HepG2 (cell line): ENCODE data around the gene SERPINA3. TPM values are rescaled to one million over a fixed set of nuclear protein-coding genes. Genes with fewer than 3 reads are reported as not detected.

ENCODE experiments used
- CREB1 ChIP-seq, 2 experiments: fragments of 450-650 bp in 1 of 2; IDR thresholded peaks; 2 replicates each; pipeline ENCODE4 v1.6.1; 2016 to 2017; ENCODE audit warnings: control low read depth in 1 of 2, mild to moderate bottlenecking in 1 of 2, missing compliant biosample characterization in 1 of 2, missing genetic modification characterization in 1 of 2
- DPF2 ChIP-seq: sonication (generic); formaldehyde crosslinking; IDR thresholded peaks from 2 replicates; pipeline ENCODE4 v1.4.0; 2020; ENCODE audit warnings: mild to moderate bottlenecking, low read depth, missing genetic modification reagents, borderline replicate concordance
- FIP1L1 ChIP-seq: fragments of 200-400 bp; formaldehyde crosslinking; IDR thresholded peaks from 2 replicates; pipeline ENCODE4 v1.6.1; 2018; ENCODE audit warnings: low read depth, mild to moderate bottlenecking, low read length, moderate library complexity, borderline replicate concordance; ENCODE audit not compliant: insufficient read depth
- GPN1 ChIP-seq: sonication (generic); formaldehyde crosslinking; IDR thresholded peaks from 2 replicates; pipeline ENCODE4 v1.5.1; 2020; ENCODE audit warnings: missing genetic modification reagents, borderline replicate concordance
- HOXA5 ChIP-seq: sonication (generic); formaldehyde crosslinking; IDR thresholded peaks from 2 replicates; pipeline ENCODE4 v1.4.0; 2020; ENCODE audit warnings: missing genetic modification reagents
- IKZF1 ChIP-seq: fragments of 450-650 bp; IDR thresholded peaks from 2 replicates; pipeline ENCODE4 v1.7.1; 2016
- KLF13 ChIP-seq: sonication (generic); formaldehyde crosslinking; IDR thresholded peaks from 2 replicates; pipeline ENCODE4 v1.4.0; 2020; ENCODE audit warnings: mild to moderate bottlenecking, missing genetic modification reagents
- NPAS2 ChIP-seq: sonication (generic); formaldehyde crosslinking; IDR thresholded peaks from 2 replicates; pipeline ENCODE4 v1.8.0; 2022; ENCODE audit warnings: mild to moderate bottlenecking, missing genetic modification reagents, borderline replicate concordance
- ONECUT2 ChIP-seq: sonication (generic); formaldehyde crosslinking; IDR thresholded peaks from 2 replicates; pipeline ENCODE4 v1.4.0; 2020; ENCODE audit warnings: missing genetic modification reagents
- RARA ChIP-seq: IDR thresholded peaks from 2 replicates; pipeline ENCODE4 v1.6.1; 2016; ENCODE audit warnings: missing genetic modification reagents, missing compliant biosample characterization
- REXO4 ChIP-seq: sonication (generic); formaldehyde crosslinking; IDR thresholded peaks from 2 replicates; pipeline ENCODE4 v1.8.0; 2022; ENCODE audit warnings: missing genetic modification reagents, mild to moderate bottlenecking, borderline replicate concordance
- SALL1 ChIP-seq: sonication (generic); formaldehyde crosslinking; IDR thresholded peaks from 2 replicates; pipeline ENCODE4 v1.8.0; 2022; ENCODE audit warnings: mild to moderate bottlenecking, missing genetic modification reagents
- SATB2 ChIP-seq: sonication (generic); formaldehyde crosslinking; IDR thresholded peaks from 2 replicates; pipeline ENCODE4 v1.5.0; 2020; ENCODE audit warnings: missing genetic modification reagents
- SMARCC2 ChIP-seq: fragments of 450-650 bp; IDR thresholded peaks from 2 replicates; pipeline ENCODE4 v1.6.1; 2017; ENCODE audit warnings: antibody characterized with exemption, mild to moderate bottlenecking
- SRSF9 ChIP-seq: fragments of 200-400 bp; formaldehyde crosslinking; IDR thresholded peaks from 2 replicates; pipeline ENCODE4 v1.6.1; 2018; ENCODE audit warnings: borderline replicate concordance, mild to moderate bottlenecking, low read depth, low read length; ENCODE audit not compliant: insufficient read depth, poor library complexity, severe bottlenecking
- TBP ChIP-seq: sonication (generic); formaldehyde crosslinking; IDR thresholded peaks from 2 replicates; pipeline ENCODE4 v1.5.0; 2020; ENCODE audit warnings: missing genetic modification reagents
- TRIM24 ChIP-seq: sonication (generic); formaldehyde crosslinking; IDR thresholded peaks from 2 replicates; pipeline ENCODE4 v1.8.0; 2022; ENCODE audit warnings: mild to moderate bottlenecking, missing genetic modification reagents
- ZBTB42 ChIP-seq: sonication (generic); formaldehyde crosslinking; IDR thresholded peaks from 2 replicates; pipeline ENCODE4 v1.5.0; 2020; ENCODE audit warnings: mild to moderate bottlenecking, missing genetic modification reagents
- ZNF18 ChIP-seq: sonication (generic); formaldehyde crosslinking; IDR thresholded peaks from 2 replicates; pipeline ENCODE4 v1.8.0; 2022; ENCODE audit warnings: mild to moderate bottlenecking, missing genetic modification reagents; ENCODE audit not compliant: insufficient replicate concordance
- ZNF296 ChIP-seq: sonication (generic); formaldehyde crosslinking; conservative IDR thresholded peaks from 2 replicates; pipeline ENCODE4 v1.5.0; 2020; ENCODE audit warnings: mild to moderate bottlenecking, missing genetic modification reagents
- ZNF343 ChIP-seq: sonication (generic); formaldehyde crosslinking; IDR thresholded peaks from 2 replicates; pipeline ENCODE4 v1.4.0; 2020; ENCODE audit warnings: mild to moderate bottlenecking, missing genetic modification reagents
- ZNF598 ChIP-seq: sonication (generic); formaldehyde crosslinking; IDR thresholded peaks from 2 replicates; pipeline ENCODE4 v1.5.1; 2020; ENCODE audit warnings: mild to moderate bottlenecking, missing genetic modification reagents, borderline replicate concordance
- ZNF616 ChIP-seq: sonication (generic); formaldehyde crosslinking; IDR thresholded peaks from 2 replicates; pipeline ENCODE4 v1.5.0; 2020; ENCODE audit warnings: low read depth, mild to moderate bottlenecking, missing genetic modification reagents
- ZNF644 ChIP-seq: IDR thresholded peaks from 2 replicates; pipeline ENCODE4 v1.6.1; 2016; ENCODE audit warnings: low read depth
- polyA plus RNA-seq, 8 experiments: library from polyadenylated mRNA; depleted of rRNA in 3 of 8; stranded (reverse) in 7 of 8; unstranded in 1 of 8; fragments of >200 nt; fragmentation: Illumina TruSeq in 4 of 8; extraction: Trizol in 4 of 8; gene quantifications; 2 replicates each; pipeline versions ENCODE4 v1.2.1 to v1.2.3, GENCODE V29; 2011 to 2016; ENCODE audit warnings: low read depth in 4 of 8, missing spikeins in 1 of 8, mixed read lengths in 1 of 8; ENCODE audit not compliant: insufficient read depth in 1 of 8
- total RNA-seq, 5 experiments: library from RNA; depleted of rRNA; stranded (reverse); fragments of >200 nt; fragmentation: Illumina TruSeq; extraction: Trizol; gene quantifications; 2 replicates each; pipeline ENCODE4 v1.2.3, GENCODE V29; 2016; ENCODE audit warnings: low read depth in 1 of 5
- TF ChIP-seq, protein P1 (sequence below): IDR thresholded peaks from 2 replicates; pipeline ENCODE4 v1.6.1; 2016; ENCODE audit warnings: missing compliant biosample characterization, missing genetic modification reagents, borderline replicate concordance

The SERPINA3 gene
- total and polyA plus RNA-seq, 2 of the 13 experiments (the other 11 are each of a cell fraction or from before 2014, with no cell fraction given) = 825 to 2,200 TPM

DNA sequence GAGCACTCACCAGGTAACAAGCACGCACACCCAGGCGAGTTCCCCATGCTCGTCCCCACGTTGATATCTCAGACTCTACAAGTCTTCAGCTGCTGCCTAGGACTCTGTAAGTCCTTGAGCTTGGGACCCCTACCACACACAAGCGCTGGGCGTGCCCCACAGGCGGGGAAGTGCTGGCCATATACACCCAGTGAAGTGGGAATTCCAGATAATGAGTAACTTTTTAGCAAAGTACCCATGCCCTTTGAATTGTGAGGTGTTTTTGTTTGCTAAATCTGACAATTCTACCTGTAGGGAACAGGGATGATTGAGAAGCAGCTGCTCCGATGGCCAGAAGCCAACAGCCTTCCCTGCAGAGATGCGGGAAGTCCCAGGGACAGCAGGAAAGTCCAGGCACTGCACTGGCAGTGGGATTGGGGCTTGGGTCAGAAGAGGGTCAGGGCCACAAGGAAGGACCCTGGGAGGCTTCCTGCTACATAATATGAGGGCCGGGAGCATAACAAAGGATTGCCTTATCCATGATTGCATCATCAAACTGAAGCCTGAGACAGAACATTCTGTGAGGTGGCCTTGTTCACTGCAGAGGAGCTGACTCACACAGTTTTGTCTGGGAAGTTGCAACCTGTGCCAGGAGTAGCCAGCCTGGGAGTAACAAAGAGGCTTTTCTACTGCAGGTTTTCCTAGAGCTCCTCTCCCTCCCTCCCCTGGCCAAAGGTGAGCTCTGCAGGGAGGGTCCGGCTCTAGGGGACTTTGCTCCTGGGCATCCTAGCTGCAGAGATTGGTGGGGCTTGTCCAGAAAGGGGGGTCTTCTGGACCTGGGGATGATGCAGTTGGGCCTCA lies 13.2 kb upstream of the SERPINA3 start (continued):
- TF ChIP-seq ZNF18 (CRISPR knock-in tag) = no peak
- no peak for TF ChIP-seq GPN1 (CRISPR knock-in tag)
- TF ChIP-seq IKZF1 = no peak
- no peak for TF ChIP-seq ZNF296 (CRISPR knock-in tag)
- no peak for TF ChIP-seq SMARCC2
- peak; percentile 100 for TF ChIP-seq RARA (CRISPR knock-in tag)
- TF ChIP-seq DPF2 (CRISPR knock-in tag) = 0 out of 2 replicates have a peak, but pooled peaks have one; percentile 2
- TF ChIP-seq KLF13 (CRISPR knock-in tag) = no peak
- peak; percentile 68 for TF ChIP-seq ZNF598
- TF ChIP-seq, protein P1, sequence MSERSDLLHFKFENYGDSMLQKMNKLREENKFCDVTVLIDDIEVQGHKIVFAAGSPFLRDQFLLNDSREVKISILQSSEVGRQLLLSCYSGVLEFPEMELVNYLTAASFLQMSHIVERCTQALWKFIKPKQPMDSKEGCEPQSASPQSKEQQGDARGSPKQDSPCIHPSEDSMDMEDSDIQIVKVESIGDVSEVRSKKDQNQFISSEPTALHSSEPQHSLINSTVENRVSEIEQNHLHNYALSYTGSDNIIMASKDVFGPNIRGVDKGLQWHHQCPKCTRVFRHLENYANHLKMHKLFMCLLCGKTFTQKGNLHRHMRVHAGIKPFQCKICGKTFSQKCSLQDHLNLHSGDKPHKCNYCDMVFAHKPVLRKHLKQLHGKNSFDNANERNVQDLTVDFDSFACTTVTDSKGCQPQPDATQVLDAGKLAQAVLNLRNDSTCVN (CRISPR knock-in tag) = no peak; the same call in 1 of the 2 replicates
- no peak for TF ChIP-seq REXO4
- peak; percentile 80; the same call in 1 of the 2 replicates for TF ChIP-seq SATB2
- TF ChIP-seq ZNF616 (CRISPR knock-in tag) = no peak; the same call in 1 of the 2 replicates
- peak; percentile 69; the same call in 1 of the 2 replicates for TF ChIP-seq ZNF343 (CRISPR knock-in tag)
- 0 out of 2 replicates have a peak, but pooled peaks have one; percentile 36 for TF ChIP-seq TRIM24 (CRISPR knock-in tag)
- peak; percentile 59 for TF ChIP-seq CREB1 (IDR thresholded peaks at IDR 0.05)
- peak; percentile 80 for TF ChIP-seq CREB1 (CRISPR knock-in tag; IDR thresholded peaks at IDR 0.05)
- TF ChIP-seq FIP1L1 = no peak
- no peak; the same call in none of the 2 replicates for TF ChIP-seq ZNF644 (CRISPR knock-in tag)
- TF ChIP-seq ONECUT2 (CRISPR knock-in tag) = no peak; the same call in 1 of the 2 replicates
- TF ChIP-seq SALL1 (CRISPR knock-in tag) = peak; percentile 96
- peak; percentile 61; the same call in 1 of the 2 replicates for TF ChIP-seq HOXA5
- peak; percentile 57; the same call in 1 of the 2 replicates for TF ChIP-seq ZBTB42 (CRISPR knock-in tag)
- TF ChIP-seq NPAS2 (CRISPR knock-in tag) = no peak
- no peak for TF ChIP-seq SRSF9
- TF ChIP-seq TBP (CRISPR knock-in tag) = no peak
